Heart left ventricle (tissue), 13 donors: ENCODE data around the gene BRMS1L.

Experiments
- CTCF ChIP-seq, 12 donors: fragments of 200-600 bp; sonication (generic) in 4 of 12; IDR thresholded peaks; one replicate each; pipeline versions ENCODE4 v1.5.0 to v1.8.0; 2018 to 2022; ENCODE audit warnings: antibody characterized with exemption in 12 of 12, mild to moderate bottlenecking in 5 of 12
- POLR2A ChIP-seq, 2 donors: fragments of 450-650 bp; IDR thresholded peaks; one replicate each; pipeline ENCODE4 v1.6.1; 2017; ENCODE audit warnings: antibody characterized with exemption in 2 of 2, mild to moderate bottlenecking in 2 of 2, moderate library complexity in 2 of 2
- donor health status: ischemic (EF 13 %, LVEDD 7.1; RV severe dilation, severe dysfunction).
- donor health status: DM: no; HTN: yes; CAD: no.
- donor health status: DM: no; HTN: no; CAD: no.
- donor health status: ischemic (EF 25% LVEDD 6.9; RV normal size, moderate dysfunction).
- donor health status: ischemic (EF 25% LVEDD 5.7; RV mildly dilated, moderate dysfunction).
- donor health status: ischemic (EF 35%, LVEDD 5.7; RV mildly dilated, moderate dysfunction).
- donor health status: nonischemic (EF 11% LVEDD 7.7; RV severe dilation, severe dysfunction).
- donor health status: DM: yes; HTN: yes; CAD: no.
- donor health status: PGD.
- donor health status: ischemic (EF 29% LVEDD 5.4; RV normal size, mild dysfunction).
- donor health status: nonischemic (EF 23%, LVEDD 6.1; RV moderate dilation, normal function).

GRCh38 chr14:35844494-35844893, 18.4 kb downstream of the BRMS1L start:
- TF ChIP-seq CTCF (IDR thresholded peaks at IDR 0.05): no peak
- TF ChIP-seq POLR2A (IDR thresholded peaks at IDR 0.05): no peak
